GM12872 (cell line): ENCODE measurements around the gene ZNF525.

ENCODE experiments used
- CTCF ChIP-seq: IDR thresholded peaks from 3 replicates; pipeline ENCODE4 v1.5.1; 2011; ENCODE audit warnings: low read depth, mild to moderate bottlenecking, low read length, moderate library complexity; ENCODE audit not compliant: insufficient read depth

ZNF525 gene

GRCh38 chr19:53365134-53365898 is at the start of gene ZNF525:
ZNF525 (plus strand) TSS chr19:53365705; CDS start chr19:53372282, 6,577 bp downstream.
- TF ChIP-seq CTCF: no peak; the same call in 1 of the 3 replicates

- TF ChIP-seq CTCF: no peak
These were observed 36.5 kb upstream of the ZNF525 start for GRCh38 chr19:53328967-53329366.

GRCh38 chr19:53332484-53332883 is 33.0 kb upstream of the ZNF525 start:
- no peak for TF ChIP-seq CTCF

- TF ChIP-seq CTCF: no peak
These were observed 32.4 kb upstream of the ZNF525 start for GRCh38 chr19:53333066-53333462.

GRCh38 chr19:53333463-53334449 is 31.7 kb upstream of the ZNF525 start, which contains the start of gene ZNF845:
ZNF845 (plus strand) TSS chr19:53333749; CDS start chr19:53341308, 7,559 bp downstream.
- no peak for TF ChIP-seq CTCF

- no peak for TF ChIP-seq CTCF
These were observed 9.8 kb upstream of the ZNF525 start for GRCh38 chr19:53355739-53356138.

- no peak for TF ChIP-seq CTCF
These were observed 7.5 kb upstream of the ZNF525 start for GRCh38 chr19:53357821-53358581.
